ENCODE data around the gene PTPRG. TPM values are rescaled to one million over a fixed set of nuclear protein-coding genes. Genes with fewer than 3 reads are reported as not detected.

PTPRG gene
- total RNA-seq, 1 experiment from 2014 or later, result 32.1 TPM

- Histone ChIP-seq H3K4me1 (ENCODE audit: control insufficient read depth in 1 of 2, insufficient read depth in 2 of 2, low read length in 2 of 2) (peaks cover 0 to 7% of the 10 kb centered on the region in 2 experiments; a peak in 1 of 4 replicates), H3K36me3 (ENCODE audit: control insufficient read depth in 1 of 2, insufficient read depth in 2 of 2, low read length in 2 of 2) (no peaks in the 10 kb centered on the region), H2AFZ (ENCODE audit: low read depth, low read length, poor library complexity, severe bottlenecking) (no peak overlapping the region), H3K9me3 (ENCODE audit: control insufficient read depth in 1 of 2, insufficient read depth in 1 of 2, low read depth in 1 of 2, low read length in 2 of 2) (no peaks in the 10 kb centered on the region), H4K20me1 (ENCODE audit: insufficient read depth) (no peaks in the 10 kb centered on the region), H3K4me3 (replicated peaks in 1 of 2; ENCODE audit: low read depth in 1 of 2, low read length in 2 of 2) (no peak overlapping the region), H3K27me3 (ENCODE audit: insufficient read depth, low read length) (no peaks in the 10 kb centered on the region), H3K4me2 (ENCODE audit: low read length) (no peak overlapping the region), H3K79me2 (ENCODE audit: insufficient read depth, low read length) (peaks cover 38% of the 10 kb centered on the region), H3K9me2 (ENCODE audit: insufficient read depth) (no peaks in the 10 kb centered on the region), H3K27ac (ENCODE audit: low read depth, low read length) (no peak overlapping the region), H3K9ac (ENCODE audit: low read length) (no peak overlapping the region)
- ChIA-PET RAD21 (ENCODE audit: low non-redundant PET in 1 of 2, low total read pairs in 2 of 2, uncharacterized antibody in 2 of 2, unreplicated experiment in 2 of 2) (no interaction called here), CTCF (no interaction called here), POLR2A (no interaction called here)
- DNase-seq (ENCODE audit: low read depth, low spot score), result no peak
- BruUV-seq (replicated peaks), result no TSS peak
- intact Hi-C loops (cut with micrococcal nuclease), result no loop called here
- ATAC-seq, result no peak
- TF ChIP-seq, protein P1, sequence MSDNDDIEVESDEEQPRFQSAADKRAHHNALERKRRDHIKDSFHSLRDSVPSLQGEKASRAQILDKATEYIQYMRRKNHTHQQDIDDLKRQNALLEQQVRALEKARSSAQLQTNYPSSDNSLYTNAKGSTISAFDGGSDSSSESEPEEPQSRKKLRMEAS (IDR thresholded peaks at IDR 0.05), result no peak
- TF ChIP-seq JUND (IDR thresholded peaks at IDR 0.05) (no peak), ELF1 (IDR thresholded peaks at IDR 0.05; ENCODE audit: borderline replicate concordance, low read depth) (no peak), ZFX (IDR thresholded peaks at IDR 0.05) (no peak), RAD21 (IDR thresholded peaks at IDR 0.05; ENCODE audit: low read depth) (no peak), EZH2phosphoT487 (IDR thresholded peaks at IDR 0.05; ENCODE audit: borderline replicate concordance) (no peak), ZNF274 (IDR thresholded peaks at IDR 0.05; ENCODE audit: low read depth, low read length) (no peak), TCF7L2 (IDR thresholded peaks at IDR 0.05; ENCODE audit: borderline replicate concordance, extremely low read depth, insufficient read depth, insufficient read length) (no peak)
- TF ChIP-seq, protein P2, sequence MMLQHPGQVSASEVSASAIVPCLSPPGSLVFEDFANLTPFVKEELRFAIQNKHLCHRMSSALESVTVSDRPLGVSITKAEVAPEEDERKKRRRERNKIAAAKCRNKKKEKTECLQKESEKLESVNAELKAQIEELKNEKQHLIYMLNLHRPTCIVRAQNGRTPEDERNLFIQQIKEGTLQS (IDR thresholded peaks at IDR 0.05), result no peak
Measured at GRCh38 chr3:61591300-61591699, 29.9 kb downstream of the PTPRG start.

- no peaks in the 10 kb centered on the region for H3K36me3 ChIP-seq (ENCODE audit: control insufficient read depth in 1 of 2, insufficient read depth in 2 of 2, low read length in 2 of 2)
- no peak overlapping the region for H3K9ac ChIP-seq (ENCODE audit: low read length)
- no peak for ATAC-seq
- peaks cover 46% of the 10 kb centered on the region for H3K79me2 ChIP-seq (ENCODE audit: insufficient read depth, low read length)
- H3K4me1 ChIP-seq (ENCODE audit: control insufficient read depth in 1 of 2, insufficient read depth in 2 of 2, low read length in 2 of 2), result peaks cover 0 to 7% of the 10 kb centered on the region in 2 experiments; a peak in 1 of 4 replicates
- H3K9me2 ChIP-seq (ENCODE audit: insufficient read depth), result no peaks in the 10 kb centered on the region
- no TSS peak for BruUV-seq (replicated peaks)
- intact Hi-C loops (cut with micrococcal nuclease), result no loop called here
- H2AFZ ChIP-seq (ENCODE audit: low read depth, low read length, poor library complexity, severe bottlenecking), result no peak overlapping the region
- ChIA-PET POLR2A (interaction anchor here (1.2 kb wide), 1 partner anchor 32 kb away, joined by 4 read pairs; the partner anchor contains the start of gene PTPRG), RAD21 (ENCODE audit: low non-redundant PET in 1 of 2, low total read pairs in 2 of 2, uncharacterized antibody in 2 of 2, unreplicated experiment in 2 of 2) (interaction anchor here in 1 of 2 experiments (0.6 kb wide), 1 partner anchor 101 kb away, joined by 3 read pairs; no protein-coding TSS in a partner anchor), CTCF (no interaction called here)
- no peak overlapping the region for H3K4me3 ChIP-seq (replicated peaks in 1 of 2; ENCODE audit: low read depth in 1 of 2, low read length in 2 of 2)
- no peak overlapping the region for H3K27ac ChIP-seq (ENCODE audit: low read depth, low read length)
- no peaks in the 10 kb centered on the region for H3K9me3 ChIP-seq (ENCODE audit: control insufficient read depth in 1 of 2, insufficient read depth in 1 of 2, low read depth in 1 of 2, low read length in 2 of 2)
- no peak for DNase-seq (ENCODE audit: low read depth, low spot score)
- H4K20me1 ChIP-seq (ENCODE audit: insufficient read depth), result no peaks in the 10 kb centered on the region
- H3K4me2 ChIP-seq (ENCODE audit: low read length), result no peak overlapping the region
- H3K27me3 ChIP-seq (ENCODE audit: insufficient read depth, low read length), result no peaks in the 10 kb centered on the region
- no peak for TF ChIP-seq EGR1 (IDR thresholded peaks at IDR 0.05; ENCODE audit: low read depth)
- TF ChIP-seq ZNF274 (IDR thresholded peaks at IDR 0.05; ENCODE audit: low read depth, low read length), result no peak
- no peak for TF ChIP-seq TCF7L2 (IDR thresholded peaks at IDR 0.05; ENCODE audit: borderline replicate concordance, extremely low read depth, insufficient read depth, insufficient read length)
- TF ChIP-seq EZH2phosphoT487 (IDR thresholded peaks at IDR 0.05; ENCODE audit: borderline replicate concordance), result no peak
- TF ChIP-seq POLR2AphosphoS5 (IDR thresholded peaks at IDR 0.05; ENCODE audit: low read depth, low read length), result no peak
- no peak for TF ChIP-seq RAD21 (IDR thresholded peaks at IDR 0.05; ENCODE audit: low read depth)
- TF ChIP-seq CBX3 (IDR thresholded peaks at IDR 0.05; ENCODE audit: low read depth), result no peak
- no peak for TF ChIP-seq FOSL1 (IDR thresholded peaks at IDR 0.05; ENCODE audit: low read depth)
- no peak for TF ChIP-seq CTCF (IDR thresholded peaks at IDR 0.05 in 2 of 3, conservative IDR thresholded peaks at IDR 0.05 in 1 of 3; ENCODE audit: borderline replicate concordance in 1 of 3, insufficient read depth in 1 of 3, low read depth in 2 of 3, low read length in 2 of 3)
- no peak for TF ChIP-seq ELF1 (IDR thresholded peaks at IDR 0.05; ENCODE audit: borderline replicate concordance, low read depth)
- no peak for TF ChIP-seq POLR2A (IDR thresholded peaks at IDR 0.05; ENCODE audit: borderline replicate concordance, extremely low read depth, insufficient read depth, insufficient read length)
- TF ChIP-seq ZFX (IDR thresholded peaks at IDR 0.05), result no peak
Measured at GRCh38 chr3:61593446-61594029, 32.2 kb downstream of the PTPRG start.
